HS-5 (cell line): Measurements from ENCODE around the gene SLCO3A1.

ENCODE experiments used
- DNase-seq: peaks from one replicate; pipeline ENCODE4 v3.0.0-alpha.2; 2012; ENCODE audit warnings: low read depth

SLCO3A1 gene

GRCh38 chr15:91853511-91853947, at the start of gene SLCO3A1:
Gene SLCO3A1 (plus strand): TSS chr15:91853708.
- no peak for DNase-seq

GRCh38 chr15:91807122-91807521, 46.4 kb upstream of the SLCO3A1 start:
- no peak for DNase-seq

- no peak for DNase-seq
Measured at GRCh38 chr15:91813924-91814323, 39.6 kb upstream of the SLCO3A1 start.

- no peak for DNase-seq
Measured at GRCh38 chr15:91816942-91817341, 36.6 kb upstream of the SLCO3A1 start.

GRCh38 chr15:91821458-91821857, 32.0 kb upstream of the SLCO3A1 start:
- DNase-seq = no peak

GRCh38 chr15:91824256-91824655, 29.3 kb upstream of the SLCO3A1 start:
- DNase-seq = no peak

- no peak for DNase-seq
Measured at GRCh38 chr15:91826443-91826842, 27.1 kb upstream of the SLCO3A1 start.

- no peak for DNase-seq
Measured at GRCh38 chr15:91833056-91833455, 20.5 kb upstream of the SLCO3A1 start.

- DNase-seq = no peak
Measured at GRCh38 chr15:91839867-91840266, 13.6 kb upstream of the SLCO3A1 start.

- DNase-seq = no peak
Measured at GRCh38 chr15:91841861-91842260, 11.6 kb upstream of the SLCO3A1 start.

- no peak for DNase-seq
Measured at GRCh38 chr15:91844341-91844740, 9.2 kb upstream of the SLCO3A1 start.

- no peak for DNase-seq
Measured at GRCh38 chr15:91844928-91845327, 8.6 kb upstream of the SLCO3A1 start.

GRCh38 chr15:91845720-91846119, 7.8 kb upstream of the SLCO3A1 start:
- DNase-seq = no peak

- no peak for DNase-seq
Measured at GRCh38 chr15:91849180-91849579, 4.3 kb upstream of the SLCO3A1 start.

GRCh38 chr15:91849749-91850161, 3.8 kb upstream of the SLCO3A1 start:
- no peak for DNase-seq

- no peak for DNase-seq
Measured at GRCh38 chr15:91852741-91853510, 582 bp upstream of the SLCO3A1 start.

- no peak for DNase-seq
Measured at GRCh38 chr15:91853948-91854638, 585 bp downstream of the SLCO3A1 start.

- no peak for DNase-seq
Measured at GRCh38 chr15:91854639-91854990, 1.1 kb downstream of the SLCO3A1 start.

GRCh38 chr15:91855241-91855640, 1.7 kb downstream of the SLCO3A1 start:
- DNase-seq = no peak

GRCh38 chr15:91855684-91856489, 2.4 kb downstream of the SLCO3A1 start:
- DNase-seq = no peak

GRCh38 chr15:91857224-91857585, 3.7 kb downstream of the SLCO3A1 start:
- no peak for DNase-seq

GRCh38 chr15:91857772-91858171, 4.3 kb downstream of the SLCO3A1 start:
- DNase-seq = no peak

- DNase-seq = no peak
Measured at GRCh38 chr15:91860498-91860897, 7.0 kb downstream of the SLCO3A1 start.
